Fibroblast of the conjunctiva (primary cell): ENCODE results near the gene PATJ.
"Not testable (repeated sequence)": the region's sequence is repeated elsewhere in the genome, so short reads cannot be mapped to it uniquely, and the experiment has no call there.

ENCODE experiments used
- DNase-seq: peaks from one replicate; pipeline ENCODE4 v3.0.0-alpha.2; 2010; ENCODE audit warnings: low read depth

The PATJ gene, protein sequence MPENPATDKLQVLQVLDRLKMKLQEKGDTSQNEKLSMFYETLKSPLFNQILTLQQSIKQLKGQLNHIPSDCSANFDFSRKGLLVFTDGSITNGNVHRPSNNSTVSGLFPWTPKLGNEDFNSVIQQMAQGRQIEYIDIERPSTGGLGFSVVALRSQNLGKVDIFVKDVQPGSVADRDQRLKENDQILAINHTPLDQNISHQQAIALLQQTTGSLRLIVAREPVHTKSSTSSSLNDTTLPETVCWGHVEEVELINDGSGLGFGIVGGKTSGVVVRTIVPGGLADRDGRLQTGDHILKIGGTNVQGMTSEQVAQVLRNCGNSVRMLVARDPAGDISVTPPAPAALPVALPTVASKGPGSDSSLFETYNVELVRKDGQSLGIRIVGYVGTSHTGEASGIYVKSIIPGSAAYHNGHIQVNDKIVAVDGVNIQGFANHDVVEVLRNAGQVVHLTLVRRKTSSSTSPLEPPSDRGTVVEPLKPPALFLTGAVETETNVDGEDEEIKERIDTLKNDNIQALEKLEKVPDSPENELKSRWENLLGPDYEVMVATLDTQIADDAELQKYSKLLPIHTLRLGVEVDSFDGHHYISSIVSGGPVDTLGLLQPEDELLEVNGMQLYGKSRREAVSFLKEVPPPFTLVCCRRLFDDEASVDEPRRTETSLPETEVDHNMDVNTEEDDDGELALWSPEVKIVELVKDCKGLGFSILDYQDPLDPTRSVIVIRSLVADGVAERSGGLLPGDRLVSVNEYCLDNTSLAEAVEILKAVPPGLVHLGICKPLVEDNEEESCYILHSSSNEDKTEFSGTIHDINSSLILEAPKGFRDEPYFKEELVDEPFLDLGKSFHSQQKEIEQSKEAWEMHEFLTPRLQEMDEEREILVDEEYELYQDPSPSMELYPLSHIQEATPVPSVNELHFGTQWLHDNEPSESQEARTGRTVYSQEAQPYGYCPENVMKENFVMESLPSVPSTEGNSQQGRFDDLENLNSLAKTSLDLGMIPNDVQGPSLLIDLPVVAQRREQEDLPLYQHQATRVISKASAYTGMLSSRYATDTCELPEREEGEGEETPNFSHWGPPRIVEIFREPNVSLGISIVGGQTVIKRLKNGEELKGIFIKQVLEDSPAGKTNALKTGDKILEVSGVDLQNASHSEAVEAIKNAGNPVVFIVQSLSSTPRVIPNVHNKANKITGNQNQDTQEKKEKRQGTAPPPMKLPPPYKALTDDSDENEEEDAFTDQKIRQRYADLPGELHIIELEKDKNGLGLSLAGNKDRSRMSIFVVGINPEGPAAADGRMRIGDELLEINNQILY (N-terminal part only)

GRCh38 chr1:61741711-61742619 is at the start of gene PATJ:
Gene PATJ, plus strand, starts transcription at chr1:61742480. Its CDS starts 20,413 bp downstream, at chr1:61762893.
- no peak for DNase-seq

DNA sequence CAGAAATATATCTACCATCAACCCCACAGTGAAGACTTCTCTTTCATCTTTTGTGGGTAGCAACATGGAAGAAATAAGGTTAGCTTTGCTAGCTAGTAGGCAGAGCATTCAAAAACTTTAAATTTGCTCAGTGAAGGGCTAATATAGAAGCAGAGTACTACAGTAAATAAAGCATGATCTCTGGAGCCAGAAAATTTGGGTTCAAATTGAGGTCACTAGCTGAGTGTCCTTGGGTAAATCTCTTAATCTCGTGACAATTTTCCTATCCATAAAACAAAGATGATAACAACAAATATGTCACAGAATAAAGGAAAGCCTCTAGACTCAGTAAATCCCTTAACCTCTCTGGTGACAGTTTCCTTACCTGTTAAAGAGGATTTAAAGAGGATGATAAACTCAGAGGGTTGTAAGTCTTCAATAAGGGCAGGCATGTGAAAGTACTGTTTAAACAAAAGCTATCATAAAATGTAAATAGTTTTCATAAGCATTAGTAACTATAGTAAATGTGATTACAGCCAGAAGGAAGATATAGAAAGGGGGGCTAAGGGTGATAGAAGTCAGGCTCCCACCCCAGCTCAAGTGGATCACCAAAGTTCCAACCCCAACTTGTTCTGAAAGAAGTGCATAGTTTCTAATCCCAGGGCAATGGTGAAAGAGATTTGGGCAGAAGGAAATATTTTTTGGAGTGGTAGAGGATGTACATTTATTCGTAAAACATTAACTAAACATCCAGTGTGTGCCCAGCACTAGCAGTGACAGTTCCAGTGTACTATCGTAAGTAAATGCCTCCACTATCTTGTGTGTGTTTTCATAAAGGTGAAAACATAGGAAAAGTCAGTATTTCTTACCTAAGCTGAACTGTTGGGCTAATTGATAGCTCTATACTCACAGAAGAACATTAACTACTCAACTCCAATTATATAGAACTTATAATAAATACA is 42.1 kb upstream of the PATJ start:
- DNase-seq: no peak

DNA sequence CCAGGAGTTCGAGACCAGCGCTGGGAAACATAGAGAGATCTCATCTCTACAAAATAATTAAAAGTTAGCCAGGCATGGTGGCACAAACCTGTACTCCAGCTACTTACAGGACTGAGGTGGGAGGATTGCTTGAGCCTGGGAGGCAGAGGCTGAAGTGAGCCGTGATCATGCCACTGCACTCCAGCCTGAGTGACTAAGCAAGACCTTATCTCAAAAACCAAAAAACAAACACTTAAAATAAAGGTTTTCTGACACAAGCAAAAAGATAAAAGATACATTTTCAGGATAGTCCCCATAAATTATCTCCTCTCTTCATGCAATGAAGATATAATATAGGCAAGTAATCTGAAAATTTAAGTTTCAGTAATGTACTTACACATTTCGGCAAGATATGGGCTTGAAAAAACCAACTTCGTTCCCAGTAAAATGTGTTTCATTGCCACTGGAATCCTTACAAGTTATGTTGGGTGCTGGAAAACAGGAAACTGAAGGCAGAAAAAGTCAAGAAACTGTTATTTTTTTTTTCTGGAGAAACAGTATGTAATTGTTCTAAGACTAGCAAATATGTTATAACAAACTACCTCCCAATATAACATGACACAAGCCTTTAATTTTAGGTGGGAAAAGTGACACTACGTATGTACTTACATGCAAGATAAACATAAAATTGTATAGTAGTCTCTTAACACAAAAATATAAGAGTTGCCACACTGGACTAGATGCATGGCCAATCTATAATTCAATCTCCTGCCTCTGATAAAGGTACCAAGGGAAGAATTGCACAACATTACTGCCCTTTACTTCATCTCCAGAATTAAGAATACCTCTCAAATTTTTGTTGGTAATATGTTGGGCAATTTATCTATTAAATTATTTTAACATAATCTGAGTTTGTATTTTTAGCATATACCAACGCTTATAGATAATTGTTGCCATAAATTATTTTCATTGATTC is 33.0 kb upstream of the PATJ start:
- DNase-seq: no peak

DNA sequence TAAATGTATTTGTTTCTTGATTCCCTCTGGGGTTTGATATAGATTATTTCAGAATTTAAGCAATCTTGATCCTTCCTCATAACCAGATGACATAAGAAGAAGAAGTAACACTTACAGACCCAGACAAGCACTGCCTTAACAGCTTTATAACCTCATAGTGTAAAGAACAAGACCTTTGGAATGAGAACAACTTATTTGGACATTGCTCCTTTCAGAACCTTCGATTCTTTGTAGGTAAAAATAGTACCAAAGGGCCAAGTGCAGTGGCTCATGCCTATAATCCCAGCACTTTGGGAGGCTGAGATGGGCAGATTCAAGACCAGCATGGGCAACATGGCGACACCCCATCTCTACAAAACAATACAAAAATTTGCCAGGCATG is 32.4 kb upstream of the PATJ start:
- no peak for DNase-seq

GRCh38 chr1:61711257-61711656 is 31.0 kb upstream of the PATJ start:
- peak; percentile 1 for DNase-seq

DNA sequence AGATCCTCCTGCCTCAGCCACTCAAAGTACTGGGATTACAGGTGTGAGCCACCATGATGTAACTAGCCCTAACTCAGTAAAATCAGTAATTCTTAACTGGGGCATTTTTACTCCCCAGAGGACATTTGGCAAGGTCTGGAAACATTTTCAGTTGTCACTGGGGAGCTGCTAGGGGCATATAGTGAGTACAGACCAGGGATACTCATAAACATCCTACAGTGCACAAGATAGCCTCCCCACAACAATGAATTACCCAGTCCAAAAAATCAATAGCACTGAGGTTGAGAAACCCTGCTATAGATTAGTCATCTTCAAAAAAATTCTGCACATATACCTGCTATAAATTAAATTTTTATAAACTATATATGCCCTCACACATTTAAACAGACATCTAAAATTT is 30.3 kb upstream of the PATJ start:
- DNase-seq: no peak

DNA sequence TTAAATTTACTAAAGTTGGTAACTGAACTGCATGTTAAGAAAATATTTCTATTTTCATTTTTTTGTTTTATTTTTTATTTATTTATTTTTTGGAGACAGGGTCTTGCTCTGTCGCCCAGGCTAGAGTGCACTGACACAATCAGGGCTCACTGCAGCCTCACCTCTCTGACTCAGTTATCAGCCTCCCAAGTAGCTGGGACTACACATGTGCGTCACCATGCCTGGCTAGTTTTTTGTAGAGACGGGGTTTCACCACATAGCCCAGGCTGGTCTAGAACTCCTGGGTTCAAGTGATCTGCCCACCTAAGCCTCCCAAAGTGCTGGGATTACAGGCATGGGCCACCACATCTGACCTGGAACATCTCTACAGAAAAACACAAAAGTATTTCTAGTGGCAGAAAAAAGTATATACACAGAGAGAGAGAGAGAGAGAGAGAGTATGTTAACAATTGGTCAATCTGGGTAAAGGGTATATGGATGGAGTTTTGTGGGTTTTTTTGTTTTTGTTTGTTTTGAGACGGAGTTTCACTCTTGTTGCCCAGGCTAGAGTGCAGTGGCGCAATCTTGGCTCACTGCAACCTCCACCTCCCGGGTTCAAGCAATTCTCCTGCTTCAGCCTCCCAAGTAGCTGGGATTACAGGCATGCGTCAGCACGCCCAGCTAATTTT is 23.1 kb upstream of the PATJ start:
- not testable (repeated sequence) for DNase-seq

DNA sequence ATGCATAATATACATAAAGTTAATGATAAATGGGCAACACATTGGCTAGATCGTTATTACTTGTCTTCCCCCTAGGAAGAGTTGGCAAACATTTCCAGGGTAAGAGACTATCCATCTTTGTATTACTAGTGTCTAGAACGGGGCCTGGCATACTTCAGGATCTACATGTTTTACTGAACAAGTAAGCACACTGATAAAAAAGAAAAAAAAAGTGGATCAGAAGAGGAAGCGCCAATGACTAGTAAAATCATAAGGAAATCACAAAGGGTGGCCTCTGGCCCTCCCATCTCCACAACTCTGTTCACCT is 17.8 kb upstream of the PATJ start:
- DNase-seq: no peak

DNA sequence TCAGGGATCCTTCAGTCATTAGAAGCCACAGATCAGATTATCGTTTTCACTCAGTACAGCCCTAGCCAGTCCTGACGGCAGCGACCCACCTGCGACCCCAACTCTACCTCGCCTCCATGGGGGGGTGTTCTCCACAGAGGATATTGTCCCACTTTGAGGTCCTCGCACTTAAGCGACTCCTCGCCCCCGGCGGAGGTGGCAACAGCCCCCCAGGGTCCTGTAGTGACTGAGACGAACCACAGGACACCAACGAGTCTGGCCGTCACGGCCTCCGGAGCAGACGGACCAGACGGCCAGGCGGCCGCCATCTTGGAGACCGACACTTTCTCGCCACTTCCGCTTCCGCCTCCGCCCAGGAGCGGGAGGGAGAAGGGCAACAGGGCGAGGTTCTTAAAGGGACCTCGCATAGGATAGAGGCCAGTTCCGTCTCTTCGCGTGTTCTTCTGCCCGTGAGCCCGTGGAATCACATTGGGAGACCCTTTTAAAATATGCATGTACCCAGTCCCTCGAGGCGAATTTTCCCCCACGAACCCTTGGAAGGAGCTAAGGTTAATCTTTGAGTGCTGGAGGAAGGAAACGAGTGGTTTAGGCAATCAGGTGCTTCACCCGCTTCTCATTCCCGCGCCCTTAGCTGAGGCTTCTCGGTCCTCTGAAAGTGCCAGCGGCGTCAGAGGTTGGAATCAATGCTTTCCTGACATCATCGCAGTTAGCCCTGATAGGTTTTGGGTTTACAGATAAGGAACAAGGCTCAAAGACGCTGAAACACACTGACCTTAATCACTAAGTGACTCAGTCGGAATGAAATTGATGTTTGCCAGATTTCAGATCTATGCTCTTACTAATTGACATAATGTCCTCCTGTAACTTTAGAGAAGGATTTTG is 17.2 kb upstream of the PATJ start, which contains the start of gene TM2D1:
Gene TM2D1, minus strand, starts transcription at position 329 of the 882 bp plus-strand sequence. Its CDS starts 21 bp downstream, at position 308.
- DNase-seq: peak; percentile 83

DNA sequence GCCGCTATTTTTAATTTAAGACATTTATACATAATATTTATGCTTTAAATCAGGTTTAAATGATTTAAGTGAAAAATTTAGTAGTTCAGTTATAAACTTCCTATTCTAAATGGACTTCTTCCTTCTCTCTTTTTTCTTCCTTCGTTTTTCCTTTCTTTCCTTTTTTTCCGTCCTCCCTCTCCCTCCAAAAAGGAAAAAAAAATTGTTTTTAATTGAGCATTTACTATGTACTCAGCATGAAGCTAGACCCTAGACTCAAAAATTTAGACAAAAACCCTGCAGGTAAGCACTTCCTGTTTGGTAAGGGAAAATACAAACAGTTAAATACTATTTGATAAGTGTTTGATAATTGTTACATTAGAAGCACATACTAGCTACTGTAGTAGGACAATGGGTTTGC is 14.7 kb upstream of the PATJ start:
- no peak for DNase-seq

DNA sequence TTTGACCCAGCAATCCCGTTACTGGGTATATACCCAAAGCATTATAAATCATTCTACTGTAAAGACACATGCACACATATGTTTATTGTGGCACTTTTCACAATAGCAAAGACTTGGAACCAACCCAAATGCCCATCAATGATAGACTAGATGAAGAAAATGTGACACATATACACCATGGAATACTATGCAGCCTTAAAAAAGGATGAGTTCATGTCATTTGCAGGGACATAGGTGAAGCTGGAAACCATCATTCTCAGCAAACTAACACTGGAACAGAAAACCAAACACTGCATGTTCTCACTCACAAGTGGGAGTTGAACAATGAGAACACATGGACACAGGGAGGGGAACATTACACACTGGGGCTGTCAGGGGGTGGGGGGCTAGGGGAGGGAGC is 11.6 kb upstream of the PATJ start:
- DNase-seq: not testable (repeated sequence)

GRCh38 chr1:61732726-61733125 is 9.6 kb upstream of the PATJ start:
- no peak for DNase-seq

DNA sequence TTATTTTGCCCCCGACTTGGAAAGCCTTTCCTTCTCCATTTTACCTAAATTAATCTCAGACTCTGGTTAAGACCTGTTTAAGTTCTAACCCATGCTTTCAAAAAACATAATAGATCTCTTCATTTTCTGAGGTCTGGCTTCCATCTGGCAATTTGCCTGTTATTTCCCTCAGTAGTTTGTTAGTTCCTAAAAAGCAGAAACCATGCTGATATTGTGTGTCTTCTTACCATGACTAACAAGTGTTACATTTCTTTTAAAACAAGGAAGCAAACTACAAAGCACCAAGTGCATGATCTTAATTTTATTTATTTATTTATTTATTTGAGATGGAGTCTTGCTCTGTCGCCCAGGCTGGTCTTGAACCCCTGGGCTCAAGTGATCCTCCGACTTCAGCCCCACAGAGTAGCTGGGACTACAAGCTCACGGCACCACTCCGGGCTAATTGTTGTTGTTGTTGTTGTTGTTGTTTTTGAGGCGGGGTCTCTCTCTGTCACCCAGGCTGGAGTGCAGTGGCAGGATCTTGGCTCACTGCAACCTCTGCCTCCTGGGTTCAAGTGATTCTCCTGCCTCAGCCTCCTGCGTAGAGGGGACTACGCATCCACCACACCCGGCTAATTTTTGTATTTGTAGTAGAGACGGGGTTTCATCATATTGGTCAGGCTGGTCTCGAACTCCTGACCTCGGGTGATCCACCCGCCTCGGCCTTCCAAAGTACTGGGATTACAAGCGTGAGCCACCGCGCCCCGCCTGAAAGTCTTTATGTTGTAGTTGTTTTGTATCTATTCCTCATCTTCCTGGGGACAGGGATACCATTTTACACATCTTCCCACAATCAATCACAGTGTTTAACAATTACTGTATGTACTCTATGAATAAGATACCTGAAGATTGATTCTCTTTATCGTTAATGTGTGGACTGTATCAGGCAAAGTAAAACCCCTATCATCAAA is 1.3 kb upstream of the PATJ start:
- no peak for DNase-seq

DNA sequence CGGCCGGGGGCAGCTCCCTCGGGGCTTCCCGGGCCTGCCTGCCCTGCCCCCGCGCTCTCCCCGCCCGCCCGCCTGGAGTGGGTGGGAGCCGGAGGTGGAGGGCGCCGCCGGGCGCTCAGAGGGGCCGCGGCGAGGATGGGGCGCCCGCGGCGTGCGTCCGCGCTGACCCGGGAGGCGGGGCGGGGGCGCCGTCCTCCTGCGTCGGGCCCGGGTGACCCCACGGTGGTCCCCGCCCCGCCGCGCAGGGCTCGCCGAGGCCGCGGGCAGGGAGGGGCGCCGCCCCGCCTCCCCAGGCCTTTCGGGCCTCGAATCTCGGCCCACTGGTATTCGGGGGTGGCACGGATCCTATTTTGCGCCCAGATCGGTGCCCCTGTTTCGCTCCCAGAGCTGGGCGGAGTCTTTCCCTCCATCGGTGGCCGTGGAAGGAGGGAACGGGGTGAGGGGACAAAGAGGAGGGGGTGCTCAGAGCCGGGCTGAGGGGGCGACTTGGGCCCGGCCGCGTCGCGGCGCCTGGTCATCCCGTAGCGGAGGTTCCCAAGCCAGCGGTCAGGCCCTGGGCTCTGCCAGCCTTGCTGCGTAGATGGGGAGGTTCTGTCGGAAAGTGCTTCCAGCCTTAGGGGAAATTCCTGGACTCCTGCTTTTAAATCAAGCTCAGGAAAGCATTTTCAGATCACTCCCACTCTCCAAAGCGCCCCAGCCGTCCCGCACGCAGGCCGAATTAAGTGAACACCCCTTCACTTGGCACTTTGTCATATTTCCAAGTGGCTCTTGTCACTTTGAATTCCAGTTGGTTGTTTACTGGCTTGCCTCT is 545 bp downstream of the PATJ start:
- no peak for DNase-seq

- no peak for DNase-seq
These were observed 1.1 kb downstream of the PATJ start for GRCh38 chr1:61743431-61743705.
